AG08396 (cell line): Measurements from ENCODE around the gene ZMYND8.
A peak's percentile ranks its signal among the peaks of the same experiment; 100 is the strongest.
"Not testable (repeated sequence)": the region's sequence is repeated elsewhere in the genome, so short reads cannot be mapped to it uniquely, and the experiment has no call there.

Experiments
- DNase-seq: peaks from one replicate; pipeline ENCODE4 v3.0.0; 2012; ENCODE audit warnings: low spot score, mixed read lengths

ZMYND8 gene

DNA sequence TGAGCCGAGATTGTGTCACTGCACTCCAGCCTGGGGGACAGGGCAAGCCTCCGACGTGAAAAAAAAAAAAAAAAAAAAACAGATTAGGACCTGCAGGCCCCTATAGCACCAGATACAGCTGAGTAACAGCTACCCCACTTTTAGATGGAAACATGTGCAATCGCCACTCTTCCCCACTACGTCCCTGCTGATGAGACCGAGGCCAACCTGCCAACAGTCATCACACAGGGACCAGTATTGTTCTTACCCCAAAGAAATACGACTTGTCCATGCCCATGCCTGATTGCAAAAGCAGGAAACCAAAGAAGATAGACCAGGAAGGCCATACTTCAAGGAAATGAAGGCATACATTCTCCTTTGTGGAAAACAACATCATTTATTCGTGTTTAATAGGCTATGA lies 45.8 kb downstream of the ZMYND8 start:
- DNase-seq = no peak

DNA sequence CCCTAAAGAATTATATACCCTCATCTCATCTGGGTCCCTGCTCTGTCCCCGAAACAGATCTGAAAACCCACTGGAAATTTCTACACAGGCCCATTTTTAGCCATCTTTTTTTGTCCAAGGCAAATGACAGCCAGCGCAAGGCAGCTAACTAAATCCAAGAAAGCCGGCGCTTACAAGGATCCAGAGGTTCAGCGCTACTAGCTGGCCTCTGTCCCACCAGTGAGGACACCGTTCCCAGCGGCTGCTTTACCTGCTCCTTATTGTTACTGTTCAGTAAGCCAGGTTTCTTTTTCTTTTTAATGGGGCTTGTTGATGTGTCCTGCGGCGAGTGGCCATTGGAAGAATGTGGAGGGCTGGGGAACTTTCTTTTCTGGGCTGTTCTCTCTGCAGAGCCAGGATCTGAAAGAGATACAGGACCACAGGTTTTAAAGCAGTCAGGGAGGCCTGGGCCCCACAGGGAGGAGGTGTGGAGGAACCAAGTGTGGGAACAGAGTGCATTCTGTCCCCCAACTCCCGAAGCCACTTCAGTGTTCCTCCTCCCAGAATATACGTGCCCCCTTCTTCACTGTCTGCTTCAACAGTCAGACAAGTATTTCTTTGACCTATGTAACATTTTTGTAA lies 46.6 kb downstream of the ZMYND8 start:
- no peak for DNase-seq

DNA sequence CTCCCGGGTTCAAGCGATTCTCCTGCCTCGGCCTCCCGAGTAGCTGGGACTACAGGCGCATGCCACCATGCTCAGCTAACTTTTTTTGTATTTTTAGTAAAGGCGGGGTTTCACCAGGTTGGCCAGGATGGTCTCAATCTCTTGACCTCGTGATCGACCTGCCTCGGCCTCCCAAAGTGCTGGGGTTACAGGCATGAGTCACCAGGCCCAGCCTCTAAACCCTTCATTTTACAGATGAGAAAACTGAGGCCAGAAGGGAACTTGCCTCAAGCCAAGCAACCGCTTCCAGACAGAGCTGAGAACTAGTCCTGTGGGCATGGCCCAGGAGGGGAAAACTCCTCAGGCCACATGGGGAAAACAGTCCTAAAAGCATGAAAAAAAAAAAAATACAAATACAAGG lies 47.1 kb downstream of the ZMYND8 start:
- no peak for DNase-seq

DNA sequence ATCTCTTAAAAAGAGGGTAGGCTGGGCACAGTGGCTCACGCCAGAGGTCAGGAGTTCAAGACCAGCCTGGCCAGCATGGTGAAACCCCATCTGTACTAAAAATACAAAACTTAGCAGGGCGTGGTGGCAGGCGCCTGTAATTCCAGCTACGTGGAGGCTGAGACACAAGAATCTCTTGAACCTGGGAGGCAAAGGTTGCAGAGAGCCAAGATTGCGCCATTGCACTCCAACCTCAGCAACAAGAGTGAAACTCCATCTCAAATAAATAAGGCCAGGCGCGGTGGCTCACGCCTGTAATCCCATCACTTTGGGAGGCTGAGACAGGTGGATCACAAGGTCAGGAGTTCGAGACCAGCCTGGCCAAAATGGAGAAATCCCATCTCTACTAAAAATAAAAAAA lies 48.9 kb downstream of the ZMYND8 start:
- not testable (repeated sequence) for DNase-seq

DNA sequence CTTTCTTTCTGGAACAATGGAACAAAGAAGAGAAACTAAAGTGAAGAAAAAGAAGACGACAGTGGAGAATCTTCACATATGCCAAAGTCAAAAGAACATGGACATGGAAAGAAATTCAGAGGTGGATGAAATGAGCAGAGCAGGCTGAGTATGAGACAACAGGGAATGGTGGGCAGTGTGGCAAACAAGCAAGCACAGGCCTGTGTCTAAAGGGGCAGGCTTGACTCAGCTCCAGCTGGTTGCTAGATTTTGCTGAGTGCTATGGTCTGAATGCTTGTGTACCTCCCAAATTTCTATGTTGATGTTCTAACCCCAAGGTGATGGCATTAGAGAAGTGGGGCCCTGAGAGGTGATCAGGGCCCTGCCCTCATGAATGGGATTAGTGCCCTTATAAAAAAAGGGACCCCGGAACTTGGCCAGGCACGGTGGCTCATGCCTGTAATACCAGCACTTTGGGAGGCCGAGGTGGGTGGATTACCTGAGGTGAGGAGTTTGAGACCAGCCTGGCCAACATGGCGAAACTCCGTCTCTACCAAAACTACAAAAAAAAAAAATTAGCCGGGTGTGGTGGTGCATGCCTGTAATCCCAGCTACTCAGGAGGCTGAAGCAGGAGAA lies 49.6 kb downstream of the ZMYND8 start:
- no peak for DNase-seq

DNA sequence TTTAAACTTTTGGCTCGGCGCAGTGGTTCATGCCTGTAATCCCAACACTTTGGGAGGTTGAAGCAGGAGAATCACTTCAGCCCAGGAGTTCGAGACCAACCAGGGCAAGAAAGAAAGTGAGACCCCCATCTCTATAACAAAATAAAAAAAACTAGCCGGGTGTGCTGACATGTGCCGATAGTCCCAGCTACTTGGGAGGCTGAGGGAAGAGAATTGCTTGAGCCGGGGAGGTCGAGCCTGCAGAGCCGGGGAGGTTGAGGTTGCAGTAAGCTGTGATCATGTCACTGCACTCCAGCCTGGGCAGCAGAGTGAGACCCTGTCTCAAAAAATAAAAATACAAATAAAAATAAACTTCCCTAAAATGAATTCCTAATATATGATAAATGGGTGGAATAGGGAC lies 50.4 kb downstream of the ZMYND8 start:
- DNase-seq = no peak

DNA sequence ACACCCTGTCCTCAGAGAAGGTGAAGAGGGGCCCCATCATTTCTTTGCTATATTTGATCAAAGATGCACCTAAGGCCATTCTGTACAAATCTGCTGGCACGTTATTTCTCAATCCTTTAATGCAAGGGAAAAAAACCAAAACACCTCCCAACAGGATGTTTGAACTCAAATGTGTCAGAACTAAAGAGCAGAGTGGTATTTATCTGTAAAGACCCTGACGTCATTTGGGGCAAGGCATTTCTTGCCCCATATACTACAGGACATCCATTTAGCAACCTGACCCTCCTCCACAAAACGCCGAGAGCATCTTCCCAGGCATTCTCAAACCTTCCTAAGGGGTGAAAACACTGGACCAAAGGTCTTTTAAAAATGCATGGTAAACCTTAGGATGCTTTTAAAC lies 50.8 kb downstream of the ZMYND8 start:
- no peak for DNase-seq

DNA sequence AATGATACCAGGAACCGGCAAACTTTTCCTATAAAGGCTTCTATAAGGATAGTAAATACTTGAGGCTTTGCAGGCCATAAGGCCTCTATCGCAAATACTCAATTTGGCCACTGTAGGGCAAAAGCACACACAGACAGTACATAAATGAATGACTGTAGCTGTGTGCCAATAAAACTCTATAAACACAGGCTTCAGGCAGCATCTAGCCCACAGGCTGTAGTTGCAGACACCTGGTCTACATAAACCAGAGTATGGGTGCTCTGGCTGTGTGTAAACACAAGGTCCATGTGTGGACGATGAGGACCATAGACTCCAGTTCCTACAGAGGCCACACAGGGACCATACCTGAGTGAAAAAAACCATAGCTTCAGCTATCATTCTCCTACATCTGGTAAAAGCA lies 52.2 kb downstream of the ZMYND8 start:
- peak; percentile 18 for DNase-seq

DNA sequence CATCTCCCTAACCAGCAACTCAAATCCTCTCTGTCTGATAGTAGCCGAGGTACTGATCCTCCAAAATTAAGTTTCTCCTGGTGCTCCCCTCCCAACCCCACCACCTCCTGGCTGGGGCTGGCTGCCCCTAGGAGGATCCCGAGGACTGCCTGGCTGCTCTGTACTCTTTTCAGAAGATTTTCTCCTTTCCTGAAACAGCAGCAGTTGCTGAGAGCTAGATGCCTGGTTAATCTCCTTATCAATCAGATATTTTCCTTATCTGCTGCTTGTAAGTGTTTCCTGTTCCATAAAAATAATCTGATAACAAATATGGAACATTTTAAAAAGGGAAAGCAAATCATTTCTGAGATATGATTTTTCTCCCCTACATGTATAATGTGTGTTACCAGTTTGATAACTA lies 52.8 kb downstream of the ZMYND8 start:
- no peak for DNase-seq

DNA sequence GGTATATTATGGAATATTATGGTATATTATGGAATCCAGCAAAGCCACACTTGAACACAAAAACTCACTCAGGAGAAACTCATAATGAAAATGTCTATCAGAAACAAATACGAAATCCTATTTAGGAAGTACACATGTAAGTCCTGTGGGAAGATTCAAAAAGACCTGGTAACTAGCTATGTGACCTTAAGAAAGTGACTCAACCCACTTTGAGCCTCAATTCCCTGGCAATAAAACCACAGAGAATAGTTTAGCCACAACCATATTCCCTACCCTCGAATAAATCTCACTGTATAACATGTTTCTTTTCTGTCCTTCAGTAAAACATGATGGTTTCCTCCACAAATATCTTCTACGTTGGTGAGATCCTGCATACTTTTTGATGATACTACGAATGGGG lies 56.4 kb downstream of the ZMYND8 start:
- no peak for DNase-seq

DNA sequence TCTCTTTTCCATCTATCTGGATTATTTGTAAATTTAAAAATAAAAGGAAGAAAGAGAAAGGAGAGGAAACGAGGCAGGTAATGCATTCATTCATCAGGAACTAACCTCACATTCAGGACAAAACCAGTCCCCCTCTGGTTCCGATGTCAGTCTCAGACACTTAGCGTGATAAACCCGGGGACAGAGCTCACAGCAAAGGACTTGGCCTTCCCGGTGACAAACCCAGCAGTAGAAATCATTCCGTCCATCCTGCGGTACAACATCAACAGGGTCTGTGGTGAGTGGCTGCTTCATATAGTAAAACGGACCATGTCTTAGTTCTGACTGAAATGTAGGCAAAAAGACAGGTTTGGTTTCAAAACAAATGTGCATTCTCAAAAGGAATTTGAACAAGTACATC lies 57.9 kb downstream of the ZMYND8 start:
- DNase-seq = no peak

DNA sequence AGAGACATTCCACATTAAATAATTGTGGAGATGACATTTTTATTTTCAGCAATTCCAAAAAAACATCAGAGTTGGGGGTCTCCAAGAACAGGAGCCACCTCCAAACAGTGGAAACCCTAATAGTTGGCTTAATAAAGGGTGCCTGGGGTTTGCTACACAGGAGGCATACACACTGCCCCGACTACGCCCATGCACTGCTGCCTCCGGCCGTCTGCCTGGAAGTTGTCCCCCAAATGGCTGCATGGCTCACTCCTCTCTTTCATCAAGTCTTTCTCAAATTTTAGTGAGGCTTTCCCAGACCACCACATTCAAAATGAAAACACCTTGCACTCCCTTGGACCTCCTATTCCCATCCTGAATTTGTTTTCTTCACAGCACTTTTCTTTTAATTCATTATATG lies 58.8 kb downstream of the ZMYND8 start:
- no peak for DNase-seq

DNA sequence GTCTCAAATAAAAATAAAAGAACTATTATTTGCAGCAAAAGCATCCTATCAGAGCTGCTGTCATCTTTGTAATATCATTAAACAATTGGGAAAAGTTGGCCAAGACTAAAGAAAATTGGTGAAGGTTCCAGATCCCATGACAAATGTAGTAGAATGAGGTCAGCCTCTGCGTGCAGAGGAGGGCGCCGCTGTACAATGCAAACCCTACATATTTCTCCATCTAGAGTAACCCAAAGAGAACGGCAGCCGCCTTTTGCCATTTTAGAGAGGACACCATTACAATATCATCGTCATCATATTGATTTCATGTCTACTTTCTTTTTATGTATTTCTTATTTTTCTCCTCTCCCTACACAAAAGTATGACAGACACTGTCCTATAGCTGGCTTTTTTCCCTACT lies 59.5 kb downstream of the ZMYND8 start:
- DNase-seq = no peak

DNA sequence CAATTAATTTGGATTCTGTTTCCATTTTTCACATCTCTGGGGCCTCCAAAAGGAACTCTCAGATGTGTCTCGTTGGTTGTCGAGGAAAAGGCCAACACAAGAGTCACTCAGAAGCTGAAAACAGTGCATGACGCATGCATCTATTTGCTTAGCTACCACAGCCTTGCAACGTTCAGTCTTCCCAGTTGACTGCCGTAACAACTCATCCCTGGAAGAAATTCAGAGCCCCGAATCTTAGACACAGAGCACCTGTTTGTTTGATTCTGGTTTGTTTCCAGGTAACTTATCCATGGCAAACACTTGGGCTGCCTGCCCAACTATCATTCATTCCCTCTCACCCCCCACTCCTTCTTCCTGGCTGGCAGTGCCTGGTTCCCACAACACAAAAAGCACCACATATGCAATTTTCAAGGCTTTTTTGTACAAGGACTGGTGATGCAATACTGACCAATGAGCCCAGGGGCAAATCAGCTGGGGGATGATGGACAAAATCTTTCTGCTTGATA lies 60.5 kb downstream of the ZMYND8 start:
- DNase-seq = no peak

DNA sequence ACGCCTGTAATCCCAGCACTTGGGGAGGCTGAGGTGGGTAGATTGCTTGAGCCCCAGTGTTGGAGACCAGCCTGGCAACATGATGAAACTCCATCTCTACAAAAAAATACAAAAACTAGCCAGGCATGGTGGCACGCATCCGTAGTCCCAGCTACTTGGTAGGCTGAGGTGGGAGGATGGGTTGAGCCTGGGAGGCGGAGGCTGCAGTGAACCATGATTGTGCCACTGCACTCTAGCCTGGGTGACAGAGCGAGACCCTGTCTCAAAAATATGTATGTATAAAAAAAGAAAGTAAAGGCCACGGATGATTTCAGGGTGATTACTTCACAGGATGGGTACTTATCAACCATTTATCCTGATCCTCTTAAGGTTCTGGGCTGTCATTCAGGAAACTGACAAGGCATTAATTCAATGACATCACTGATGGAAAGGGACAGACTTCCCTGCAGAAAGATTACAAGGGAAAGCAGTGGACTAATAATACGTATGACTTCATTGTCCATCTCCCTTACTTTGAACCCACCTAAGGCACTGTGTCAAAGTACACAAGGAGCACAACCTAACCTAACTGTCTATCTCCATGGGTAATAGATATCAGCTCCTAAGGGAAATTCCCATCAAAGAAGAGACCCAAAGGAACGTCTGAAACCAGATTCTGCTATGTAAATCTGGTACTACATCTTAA lies 61.2 kb downstream of the ZMYND8 start:
- DNase-seq = no peak

DNA sequence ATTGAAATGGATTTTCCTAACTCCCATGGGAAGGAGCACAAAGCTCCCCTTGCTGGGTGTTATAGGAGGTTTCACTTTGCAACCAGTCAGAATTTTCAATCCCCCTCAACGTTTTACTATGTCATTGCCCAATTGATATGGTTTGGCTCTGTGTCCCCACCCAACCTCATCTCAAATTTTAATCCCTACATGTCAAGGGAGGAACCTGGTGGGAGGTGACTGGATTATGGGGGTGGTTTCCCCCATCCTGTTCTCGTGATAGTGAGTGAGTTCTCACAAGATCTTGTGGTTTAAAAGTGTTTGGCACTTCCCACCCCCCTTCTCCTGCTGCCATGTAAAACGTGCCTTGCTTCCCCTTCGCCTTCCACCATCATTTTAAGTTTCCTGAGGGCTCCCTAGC lies 62.9 kb downstream of the ZMYND8 start:
- no peak for DNase-seq

DNA sequence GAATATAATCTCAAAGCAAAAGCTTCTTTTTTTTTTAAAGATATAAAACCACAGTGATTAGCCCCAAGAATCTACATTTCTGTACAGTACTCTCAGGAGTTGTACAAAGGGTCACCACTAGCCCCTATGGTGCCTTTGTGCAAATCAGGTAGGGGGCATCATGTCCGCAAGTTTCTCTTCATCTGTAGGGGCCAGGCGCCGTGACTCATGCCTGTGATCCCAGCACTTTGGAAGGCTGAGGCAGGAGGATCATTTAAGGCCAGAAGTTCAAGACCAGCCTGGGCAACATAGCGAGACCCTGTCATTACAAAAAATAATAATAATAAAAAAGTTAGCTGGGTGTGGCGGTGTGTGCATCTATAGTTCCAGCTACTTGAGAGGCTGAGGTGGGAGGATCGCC lies 63.9 kb downstream of the ZMYND8 start:
- no peak for DNase-seq

DNA sequence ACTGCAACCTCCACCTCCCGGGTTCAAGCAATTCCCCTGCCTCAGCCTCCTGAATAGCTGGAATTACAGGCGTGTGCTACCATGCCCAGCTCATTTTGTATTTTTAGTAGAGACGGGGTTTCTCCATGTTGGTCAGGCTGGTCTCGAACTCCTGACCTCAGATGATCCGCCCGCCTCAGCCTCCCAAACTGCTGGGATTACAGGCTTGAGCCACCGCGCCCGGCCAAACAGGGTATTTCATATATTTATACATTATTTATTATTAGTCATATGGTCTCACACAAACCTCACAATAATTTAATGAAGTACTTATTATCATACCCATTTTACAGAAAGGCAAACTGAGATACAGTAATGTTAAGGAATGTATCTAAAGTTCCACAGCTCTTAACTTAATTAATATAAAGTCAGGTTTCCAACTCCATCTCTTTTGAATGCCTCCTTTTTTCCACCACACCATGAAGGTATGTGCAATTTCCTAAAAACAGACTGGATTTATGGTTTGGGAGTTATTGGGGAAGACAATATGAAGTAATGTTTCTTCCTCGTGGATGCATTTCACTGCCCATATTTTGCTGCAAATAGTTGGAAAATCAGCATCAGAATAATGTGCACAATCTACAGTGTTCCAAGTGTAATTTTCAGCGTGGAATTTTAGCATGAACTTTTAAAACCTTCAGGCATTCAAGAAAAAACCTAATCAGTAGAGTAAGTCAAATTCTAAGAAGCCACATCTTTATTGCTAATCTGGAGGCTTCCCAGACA lies 65.7 kb downstream of the ZMYND8 start:
- no peak for DNase-seq

DNA sequence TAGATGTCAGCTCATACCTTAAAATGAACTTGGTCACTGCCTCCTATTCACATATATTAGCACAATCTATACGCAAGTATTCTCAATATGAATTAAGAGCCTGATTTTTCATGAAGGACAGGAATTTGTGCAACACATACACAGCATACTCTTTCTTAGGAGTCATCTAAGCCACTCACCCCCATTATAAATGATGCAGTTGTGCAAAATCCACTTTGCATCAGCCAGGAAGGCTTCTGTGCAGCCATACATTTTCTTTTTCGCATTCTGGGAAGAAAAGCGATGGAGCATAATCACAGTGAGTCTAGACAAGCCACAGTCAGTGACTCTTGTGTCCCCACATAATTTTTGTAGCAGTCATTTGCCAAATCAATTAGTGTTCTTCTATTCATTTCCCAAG lies 66.5 kb downstream of the ZMYND8 start:
- no peak for DNase-seq

DNA sequence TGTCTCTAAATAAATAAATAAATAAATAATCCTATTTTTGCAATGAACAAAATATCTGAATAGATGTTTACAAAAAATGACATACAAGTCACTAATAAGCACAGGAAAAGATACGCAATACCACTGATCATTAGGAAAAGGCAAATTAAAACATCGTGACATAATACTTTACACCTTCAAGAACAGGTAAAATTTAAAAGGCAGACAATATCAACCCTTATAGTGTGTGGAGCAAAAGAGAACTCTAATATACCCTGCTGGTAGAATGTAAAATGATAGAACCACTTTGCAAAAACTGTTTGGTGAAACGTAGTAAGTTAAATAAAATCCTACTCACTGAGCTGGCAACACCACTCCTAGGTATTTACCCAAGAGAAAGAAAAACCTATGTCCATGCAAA lies 67.4 kb downstream of the ZMYND8 start:
- no peak for DNase-seq

DNA sequence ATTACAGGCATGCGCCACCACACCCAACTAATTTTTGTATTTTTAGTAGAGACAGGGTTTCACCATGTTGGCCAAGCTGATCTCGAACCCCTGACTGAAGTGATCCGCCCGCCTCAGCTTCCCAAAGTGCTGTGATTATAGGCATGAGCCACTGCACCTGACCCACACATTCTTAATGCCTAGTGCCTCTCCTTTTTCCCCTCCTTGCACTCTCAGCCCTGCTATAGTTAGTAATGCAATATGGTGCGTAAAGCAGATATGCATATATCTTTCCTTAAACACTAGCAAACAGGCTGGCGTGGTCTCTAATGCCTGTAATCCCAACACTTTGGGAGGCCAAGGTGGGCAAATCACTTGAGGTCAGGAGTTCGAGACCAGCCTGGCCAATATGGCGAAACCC lies 68.0 kb downstream of the ZMYND8 start:
- not testable (repeated sequence) for DNase-seq

DNA sequence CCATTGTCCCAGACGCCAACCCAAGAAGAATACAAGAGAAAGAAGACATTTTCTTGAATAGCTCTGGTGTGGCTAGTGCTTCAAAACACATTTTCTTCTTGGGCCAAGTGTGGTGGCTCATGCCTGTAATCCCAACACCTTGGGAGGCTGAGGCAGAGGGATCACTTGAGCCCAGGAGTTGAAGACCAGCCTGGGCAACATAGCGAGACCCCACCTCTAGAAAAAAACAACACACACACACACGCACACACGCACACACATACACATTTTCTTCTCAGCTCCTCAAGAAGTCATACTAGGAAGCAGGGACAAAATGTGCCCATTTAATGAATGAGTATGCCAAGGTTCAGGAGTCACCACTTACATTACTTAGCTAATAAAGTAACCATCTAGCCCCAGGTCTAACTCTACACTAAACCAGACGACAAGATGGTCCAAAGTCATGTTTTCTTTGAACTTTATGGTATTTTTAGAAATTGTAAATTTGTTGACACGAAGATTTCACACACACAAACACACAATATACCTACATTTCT lies 68.8 kb downstream of the ZMYND8 start:
- DNase-seq = no peak

DNA sequence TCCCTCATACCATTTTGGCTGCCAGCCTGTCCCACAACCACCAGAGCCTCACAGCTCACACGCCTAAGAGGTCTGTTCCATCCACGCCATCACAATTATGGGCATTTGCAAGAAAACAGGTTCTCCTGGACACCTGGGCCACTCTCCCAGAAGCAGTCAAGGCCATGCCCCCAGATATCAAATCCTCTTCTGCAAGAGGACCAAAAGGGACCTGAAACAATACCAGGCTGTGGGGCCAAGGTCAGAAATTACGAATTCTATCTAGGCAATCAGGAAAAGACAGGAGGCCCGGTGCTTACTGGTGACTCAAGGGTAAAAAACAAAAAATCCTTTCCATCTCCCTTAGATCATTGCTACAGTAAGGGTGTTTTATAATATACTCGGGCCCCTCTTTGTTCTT lies 69.8 kb downstream of the ZMYND8 start:
- DNase-seq = no peak
